ENCODE measurements around the gene GNPTAB. TPM values are rescaled to one million over a fixed set of nuclear protein-coding genes. Genes with fewer than 3 reads are reported as not detected.

GNPTAB gene
- total RNA-seq, 1 experiment from 2014 or later, result 40.8 TPM

- BruUV-seq (replicated peaks), result no TSS peak
- POLR2A ChIA-PET, result interaction anchor here (0.5 kb wide), 1 partner anchor 851 kb away, joined by 7 read pairs; no protein-coding TSS in a partner anchor
Observed at GRCh38 chr12:101795786-101796185, 35.0 kb downstream of the GNPTAB start.

GRCh38 chr12:101795013-101795412, 35.7 kb downstream of the GNPTAB start:
- H3K27me3 ChIP-seq (ENCODE audit: control insufficient read depth, insufficient read depth, low read length), result no peaks in the 10 kb centered on the region
- ChIA-PET CTCF (no interaction called here), POLR2A (no interaction called here)
- H3K9me3 ChIP-seq (ENCODE audit: control insufficient read depth, insufficient read depth, low read depth, low read length), result no peaks in the 10 kb centered on the region
- no peaks in the 10 kb centered on the region for H3K36me3 ChIP-seq (ENCODE audit: control insufficient read depth, insufficient read depth, low read length)
- no peak overlapping the region for H3K4me3 ChIP-seq (ENCODE audit: low read depth in 2 of 2, low read length in 2 of 2)
- in situ Hi-C loops (cut with HindIII; ENCODE audit: low pct_unique_long_range_greater_than_20kb, low sequenced_read_pairs) (no loop called here), intact Hi-C loops (cut with micrococcal nuclease; ENCODE audit: unreplicated experiment) (no loop called here)
- ATAC-seq (no peak), DNase-seq (ENCODE audit: low read depth, low spot score) (no peak)
- H3K27ac ChIP-seq (ENCODE audit: low read length), result no peak overlapping the region
- no peaks in the 10 kb centered on the region for H3K4me1 ChIP-seq (ENCODE audit: control insufficient read depth, insufficient read depth, low read length)
- TF ChIP-seq POLR2AphosphoS5 (IDR thresholded peaks at IDR 0.05; ENCODE audit: low read depth, low read length) (no peak), REST (IDR thresholded peaks at IDR 0.05; ENCODE audit: insufficient read depth in 1 of 2, low read depth in 2 of 2, low read length in 1 of 2) (no peak), CTCF (IDR thresholded peaks at IDR 0.05) (no peak), SIN3A (IDR thresholded peaks at IDR 0.05; ENCODE audit: borderline replicate concordance, insufficient read depth, low read depth, low read length) (no peak)
- BruUV-seq (replicated peaks), result no TSS peak

More at GRCh38 chr12:101795786-101796185, 35.0 kb downstream of the GNPTAB start:
- ATAC-seq (no peak), DNase-seq (ENCODE audit: low read depth, low spot score) (no peak)
- no peaks in the 10 kb centered on the region for H3K36me3 ChIP-seq (ENCODE audit: control insufficient read depth, insufficient read depth, low read length)
- intact Hi-C loops (cut with micrococcal nuclease; ENCODE audit: unreplicated experiment) (no loop called here), in situ Hi-C loops (cut with HindIII; ENCODE audit: low pct_unique_long_range_greater_than_20kb, low sequenced_read_pairs) (no loop called here)
- H3K27ac ChIP-seq (ENCODE audit: low read length), result no peak overlapping the region
- no peaks in the 10 kb centered on the region for H3K27me3 ChIP-seq (ENCODE audit: control insufficient read depth, insufficient read depth, low read length)
- H3K9me3 ChIP-seq (ENCODE audit: control insufficient read depth, insufficient read depth, low read depth, low read length), result no peaks in the 10 kb centered on the region
- no peak overlapping the region for H3K4me3 ChIP-seq (ENCODE audit: low read depth in 2 of 2, low read length in 2 of 2)
- TF ChIP-seq SIN3A (IDR thresholded peaks at IDR 0.05; ENCODE audit: borderline replicate concordance, insufficient read depth, low read depth, low read length) (no peak), POLR2AphosphoS5 (IDR thresholded peaks at IDR 0.05; ENCODE audit: low read depth, low read length) (no peak), CTCF (IDR thresholded peaks at IDR 0.05) (no peak), REST (IDR thresholded peaks at IDR 0.05; ENCODE audit: insufficient read depth in 1 of 2, low read depth in 2 of 2, low read length in 1 of 2) (no peak), TCF7L2 (IDR thresholded peaks at IDR 0.05; ENCODE audit: low read depth, low read length) (no peak)
- H3K4me1 ChIP-seq (ENCODE audit: control insufficient read depth, insufficient read depth, low read length), result no peaks in the 10 kb centered on the region
- CTCF ChIA-PET, result interaction anchor here (0.6 kb wide), 1 partner anchor 37 kb away, joined by 3 read pairs; no protein-coding TSS in a partner anchor

Measured in Panc1 (cell line).